GM21367 (cell line): ENCODE measurements around the gene CKAP2.
"Not testable (repeated sequence)": the region's sequence is repeated elsewhere in the genome, so short reads cannot be mapped to it uniquely, and the experiment has no call there.

ENCODE experiments used
- ATAC-seq: cut with Tn5 transposase; IDR thresholded peaks from one replicate; pipeline ENCODE4 v1.9.1; 2021; ENCODE audit not compliant: unreplicated experiment

Gene CKAP2, protein sequence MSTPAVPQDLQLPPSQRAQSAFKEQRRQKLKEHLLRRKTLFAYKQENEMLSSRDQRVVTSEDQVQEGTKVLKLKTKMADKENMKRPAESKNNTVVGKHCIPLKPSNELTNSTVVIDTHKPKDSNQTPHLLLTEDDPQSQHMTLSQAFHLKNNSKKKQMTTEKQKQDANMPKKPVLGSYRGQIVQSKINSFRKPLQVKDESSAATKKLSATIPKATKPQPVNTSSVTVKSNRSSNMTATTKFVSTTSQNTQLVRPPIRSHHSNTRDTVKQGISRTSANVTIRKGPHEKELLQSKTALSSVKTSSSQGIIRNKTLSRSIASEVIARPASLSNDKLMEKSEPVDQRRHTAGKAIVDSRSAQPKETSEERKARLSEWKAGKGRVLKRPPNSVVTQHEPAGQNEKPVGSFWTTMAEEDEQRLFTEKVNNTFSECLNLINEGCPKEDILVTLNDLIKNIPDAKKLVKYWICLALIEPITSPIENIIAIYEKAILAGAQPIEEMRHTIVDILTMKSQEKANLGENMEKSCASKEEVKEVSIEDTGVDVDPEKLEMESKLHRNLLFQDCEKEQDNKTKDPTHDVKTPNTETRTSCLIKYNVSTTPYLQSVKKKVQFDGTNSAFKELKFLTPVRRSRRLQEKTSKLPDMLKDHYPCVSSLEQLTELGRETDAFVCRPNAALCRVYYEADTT

GRCh38 chr13:52454820-52455676, at the start of gene CKAP2:
TSS of gene CKAP2 (plus strand) at chr13:52455478. CDS start at chr13:52455557, 79 bp downstream.
- ATAC-seq, result peak; percentile 69

DNA sequence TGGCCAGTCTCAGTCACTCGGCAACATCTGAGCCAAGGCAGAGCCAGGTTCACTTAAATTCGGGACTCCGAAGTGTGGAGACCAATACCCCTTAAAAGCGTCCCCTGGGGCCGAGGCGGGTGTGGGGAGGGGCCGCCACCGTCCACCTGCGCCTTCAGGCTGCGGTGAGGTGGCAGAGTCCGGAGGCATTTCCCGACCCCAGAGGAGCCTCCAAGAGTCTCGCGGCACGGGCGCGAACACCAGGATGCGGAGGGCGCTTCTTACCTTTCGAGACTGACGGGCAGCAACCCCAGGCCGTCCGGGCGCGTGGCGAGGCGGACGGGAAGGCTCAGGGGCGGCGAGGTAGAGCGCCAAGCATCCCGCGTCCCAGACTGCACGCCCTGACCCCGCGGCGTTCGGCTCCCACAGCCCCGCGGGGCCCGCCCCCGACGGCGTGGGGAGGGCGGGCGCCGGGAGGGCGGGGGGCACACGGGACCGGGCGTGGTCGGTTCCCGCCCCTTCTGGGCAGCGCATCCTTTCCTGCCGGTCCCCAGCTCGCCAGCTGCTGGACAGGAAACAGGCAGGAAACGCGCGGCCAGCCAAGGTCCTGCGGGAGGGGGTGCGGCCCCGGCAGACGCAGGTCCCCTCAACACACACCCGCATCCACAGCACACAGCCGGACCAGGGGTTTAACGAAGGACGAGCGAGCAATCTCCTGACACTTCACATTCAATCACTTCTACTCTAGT, 49.3 kb upstream of the CKAP2 start, which contains the start of gene THSD1:
Gene THSD1 (minus strand): TSS at position 406 of the 728 bp plus-strand sequence. CDS start 3,572 bp downstream, outside the sequence.
- ATAC-seq, result peak; percentile 47

DNA sequence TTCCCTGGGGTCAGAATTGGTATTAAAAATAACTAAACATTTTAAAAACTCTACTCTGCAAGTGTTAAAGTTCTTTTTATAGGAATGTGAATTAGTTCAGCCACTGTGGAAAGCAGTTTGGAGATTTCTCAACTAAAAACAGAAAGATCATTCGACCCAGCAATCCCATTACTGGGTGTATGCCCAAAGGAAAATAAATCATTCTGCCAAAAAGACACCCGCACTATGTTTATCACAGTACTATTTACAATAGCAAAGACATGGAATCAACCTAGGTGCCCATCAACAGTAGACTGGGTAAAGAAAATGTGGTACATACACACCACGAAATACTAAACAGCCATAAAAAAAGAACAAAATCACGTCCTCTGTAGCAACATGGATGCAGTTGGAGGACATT, 48.6 kb upstream of the CKAP2 start:
- no peak for ATAC-seq

- ATAC-seq, result not testable (repeated sequence)
Observed at GRCh38 chr13:52407436-52407835, 47.8 kb upstream of the CKAP2 start.

DNA sequence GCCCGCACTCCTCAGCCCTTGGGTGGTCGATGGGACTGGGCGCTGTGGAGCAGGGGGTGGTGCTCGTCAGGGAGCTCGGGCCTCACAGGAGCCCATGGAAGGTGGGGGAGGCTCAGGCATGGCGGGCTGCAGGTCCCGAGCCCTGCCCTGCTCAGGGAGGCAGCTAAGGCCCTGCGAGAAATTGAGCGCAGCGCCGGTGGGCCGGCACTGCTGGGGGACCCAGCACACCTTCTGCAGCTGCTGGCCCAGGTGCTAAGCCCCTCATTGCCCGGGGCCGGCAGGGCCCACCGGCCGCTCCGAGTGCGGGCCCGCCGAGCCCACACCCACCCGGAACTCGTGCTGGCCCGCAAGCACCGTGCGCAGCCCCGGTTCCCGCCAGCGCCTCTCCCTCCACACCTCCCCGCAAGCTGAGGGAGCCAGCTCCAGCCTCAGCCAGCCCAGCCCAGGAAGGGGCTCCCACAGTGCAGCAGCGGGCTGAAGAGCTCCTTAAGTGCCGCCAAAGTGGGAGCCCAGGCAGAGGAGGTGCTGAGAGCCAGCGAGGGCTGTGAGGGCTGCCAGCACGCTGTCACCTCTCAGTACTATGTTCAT, 47.1 kb upstream of the CKAP2 start:
- ATAC-seq, result not testable (repeated sequence)

- ATAC-seq, result no peak
Observed at GRCh38 chr13:52411629-52412028, 43.6 kb upstream of the CKAP2 start.

DNA sequence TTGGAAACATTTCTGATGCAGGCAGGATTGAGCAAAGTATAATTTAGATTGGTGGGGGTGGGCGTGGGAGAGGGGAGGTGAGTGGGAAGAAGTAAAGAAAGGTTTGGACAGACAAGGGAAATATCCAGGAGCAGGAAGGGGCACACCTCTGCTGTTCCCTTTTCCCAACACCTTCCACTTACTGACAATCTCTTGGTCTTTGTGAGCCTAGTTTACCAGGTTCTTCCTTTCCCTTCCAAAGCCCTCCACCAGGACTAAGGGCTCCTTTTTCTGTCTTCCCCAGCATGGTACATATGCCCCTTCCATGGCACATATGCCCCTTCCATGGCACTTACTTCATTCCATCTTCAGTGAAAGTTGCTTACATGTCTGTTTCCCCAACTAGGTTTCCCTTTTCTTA, 43.1 kb upstream of the CKAP2 start:
- no peak for ATAC-seq

DNA sequence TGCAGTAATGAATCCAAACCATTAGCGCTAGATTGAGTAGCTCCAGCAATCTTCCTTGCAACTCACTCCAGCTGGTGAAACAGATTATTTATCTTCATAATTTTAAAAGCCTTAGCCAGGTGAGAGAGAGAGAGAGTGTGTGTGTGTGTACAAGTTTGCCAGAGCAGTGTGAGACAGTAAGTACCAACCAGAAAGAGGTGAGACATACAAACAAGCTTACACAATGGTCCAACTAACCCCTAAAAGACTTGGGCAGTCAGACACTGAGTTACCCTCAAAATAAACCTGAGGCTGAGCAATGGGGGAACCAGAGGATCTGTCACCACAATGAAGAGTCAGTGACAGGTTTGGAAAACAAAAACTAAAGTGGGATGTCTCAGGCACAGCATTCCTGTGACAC, 41.2 kb upstream of the CKAP2 start:
- ATAC-seq, result no peak

DNA sequence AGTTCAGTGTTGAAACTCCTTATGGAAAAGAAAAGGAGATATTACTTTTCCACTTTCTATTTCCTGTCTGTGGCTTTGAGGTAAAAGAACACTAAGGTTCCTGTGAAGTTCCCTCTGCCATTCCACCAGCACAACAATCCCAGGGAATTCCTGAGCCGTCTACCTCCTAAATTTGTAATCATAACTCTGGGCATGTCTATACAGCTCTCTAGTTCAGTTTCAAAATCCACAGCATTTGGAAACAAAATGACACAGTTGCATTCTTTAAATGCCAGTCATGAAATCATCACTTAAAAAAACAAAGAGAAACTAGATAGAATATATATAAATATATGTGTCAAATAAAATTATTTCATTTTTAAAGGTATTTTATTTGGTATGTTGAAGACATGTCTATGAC, 40.3 kb upstream of the CKAP2 start:
- ATAC-seq, result no peak

GRCh38 chr13:52419080-52419479, 36.2 kb upstream of the CKAP2 start:
- no peak for ATAC-seq

- no peak for ATAC-seq
Observed at GRCh38 chr13:52421216-52421615, 34.1 kb upstream of the CKAP2 start.

DNA sequence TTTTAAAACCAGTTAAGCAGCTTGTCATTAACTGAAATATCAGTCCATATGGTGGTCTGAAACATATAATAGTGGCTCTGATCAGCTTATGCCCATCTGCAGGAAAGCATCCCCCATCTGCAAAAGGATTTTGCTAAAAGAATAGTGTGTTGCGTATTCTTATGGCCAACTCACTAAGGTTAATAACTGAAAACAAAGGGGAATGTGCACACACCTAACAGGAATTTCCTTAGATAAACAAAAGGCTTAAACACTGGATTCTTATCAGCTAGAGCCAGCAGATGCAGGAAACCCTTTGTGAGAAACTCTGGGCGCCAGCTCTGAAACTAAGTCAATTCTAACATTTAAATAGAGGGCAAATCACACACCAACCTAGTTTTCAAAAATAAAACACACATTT, 27.0 kb upstream of the CKAP2 start:
- no peak for ATAC-seq

GRCh38 chr13:52432456-52432855, 22.8 kb upstream of the CKAP2 start:
- no peak for ATAC-seq

GRCh38 chr13:52446265-52446664, 9.0 kb upstream of the CKAP2 start:
- no peak for ATAC-seq

- ATAC-seq, result no peak
Observed at GRCh38 chr13:52447354-52447753, 7.9 kb upstream of the CKAP2 start.

DNA sequence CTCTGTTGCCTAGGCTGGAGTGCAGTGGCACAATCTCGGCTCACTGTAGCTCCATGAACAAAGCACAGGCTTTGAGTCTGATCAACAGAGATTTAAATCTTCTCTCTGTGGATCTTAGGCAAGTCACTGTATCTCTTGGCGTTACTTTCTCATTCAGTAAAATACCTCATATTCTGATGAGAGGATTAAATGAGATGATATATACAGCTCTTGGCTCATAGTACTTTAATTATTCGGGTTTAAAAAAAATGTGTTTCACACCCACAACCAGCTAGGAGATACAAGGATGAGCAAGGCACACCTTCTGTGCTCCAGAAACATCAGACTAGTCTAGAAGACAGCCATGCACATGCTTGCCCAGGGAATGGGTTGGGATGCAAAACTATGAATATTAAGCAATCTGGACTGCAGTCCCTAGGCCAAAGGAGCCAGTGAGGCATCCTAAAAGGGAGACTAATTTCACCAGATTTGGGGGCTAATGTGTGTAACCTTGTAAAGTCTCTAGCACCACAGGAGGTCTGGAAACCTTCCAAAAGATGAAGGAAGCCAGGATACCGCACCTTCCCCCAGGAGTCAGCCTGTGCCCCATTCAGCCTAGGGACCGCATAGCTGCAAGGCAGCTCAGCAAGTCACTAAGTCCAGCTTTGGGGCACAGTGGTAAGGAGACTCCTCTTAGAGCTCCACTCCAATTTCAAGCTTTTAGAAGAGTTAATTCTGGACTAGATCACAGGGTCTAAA, 7.3 kb upstream of the CKAP2 start:
- no peak for ATAC-seq

DNA sequence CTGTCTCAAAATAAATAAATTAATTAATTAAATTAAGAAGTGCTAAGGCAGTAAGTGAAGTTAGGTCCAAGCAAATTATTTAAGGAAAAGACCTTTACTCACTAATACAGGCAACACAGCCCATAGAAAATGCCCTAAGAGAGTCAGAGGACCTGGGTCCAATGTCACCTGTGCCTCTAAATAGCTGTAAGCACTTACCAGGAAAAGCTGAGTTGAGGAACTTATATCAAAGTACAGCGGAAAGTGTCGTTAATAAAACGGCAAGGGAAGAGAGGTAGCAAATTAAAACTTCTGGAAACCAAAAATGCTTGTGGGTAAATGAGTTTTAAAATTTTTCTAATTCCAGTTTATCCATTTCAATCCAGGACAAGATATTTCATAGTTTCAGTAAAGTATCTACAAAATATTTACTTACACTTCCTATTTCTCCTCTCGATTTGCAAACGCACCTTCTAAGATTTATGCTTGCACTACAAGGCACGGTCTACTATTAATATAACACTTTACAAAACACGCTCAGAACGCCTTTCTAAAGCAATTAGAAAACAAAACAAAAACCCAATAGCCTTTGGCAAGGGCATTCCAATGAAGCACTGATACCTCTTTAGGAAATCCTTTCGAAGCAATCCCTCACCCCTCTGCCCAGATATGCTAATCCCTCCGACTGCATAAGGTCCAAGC, 5.8 kb upstream of the CKAP2 start:
- ATAC-seq, result no peak

- ATAC-seq, result peak; percentile 52
Observed at GRCh38 chr13:52450012-52450792, 5.1 kb upstream of the CKAP2 start, which contains the start of gene VPS36. TSS of gene VPS36 (minus strand) at chr13:52450634. CDS start at chr13:52450594, 40 bp downstream.
